ENCODE measurements around the gene TACC3.
A peak's percentile ranks its signal among the peaks of the same experiment; 100 is the strongest.

Gene TACC3

GRCh38 chr4:1712216-1713002 is 8.9 kb upstream of the TACC3 start, which contains the start of gene SLBP (continued):
- TF ChIP-seq SALL2 (tag by site-specific recombination; IDR thresholded peaks at IDR 0.05; ENCODE audit: borderline replicate concordance) (no peak), ZNF549 (tag by site-specific recombination; IDR thresholded peaks at IDR 0.05) (no peak), ZNF777 (tag by site-specific recombination; IDR thresholded peaks at IDR 0.05; ENCODE audit: borderline replicate concordance) (no peak), KLF1 (tag by site-specific recombination; IDR thresholded peaks at IDR 0.05) (peak; percentile 75; the same call in 1 of the 2 replicates), ZXDB (tag by site-specific recombination; IDR thresholded peaks at IDR 0.05) (peak; percentile 75), OVOL3 (tag by site-specific recombination; IDR thresholded peaks at IDR 0.05) (no peak), REPIN1 (tag by site-specific recombination; IDR thresholded peaks at IDR 0.05; ENCODE audit: low read depth) (no peak), ZNF292 (tag by site-specific recombination; IDR thresholded peaks at IDR 0.05; ENCODE audit: borderline replicate concordance, low read depth) (no peak), ZNF121 (tag by site-specific recombination; IDR thresholded peaks at IDR 0.05) (no peak), ZNF624 (tag by site-specific recombination; IDR thresholded peaks at IDR 0.05) (no peak), KLF10 (tag by site-specific recombination; IDR thresholded peaks at IDR 0.05) (peak; percentile 93), HOXC10 (CRISPR knock-in tag; IDR thresholded peaks at IDR 0.05) (peak; percentile 97), ELK4 (IDR thresholded peaks at IDR 0.05; ENCODE audit: borderline replicate concordance, low read depth, low read length) (peak; percentile 54; the same call in 1 of the 2 replicates), ZFP41 (tag by site-specific recombination; IDR thresholded peaks at IDR 0.05; ENCODE audit: borderline replicate concordance) (no peak), ZNF664 (tag by site-specific recombination; IDR thresholded peaks at IDR 0.05) (no peak), ZNF175 (tag by site-specific recombination; IDR thresholded peaks at IDR 0.05) (no peak), ZFP3 (tag by site-specific recombination; IDR thresholded peaks at IDR 0.05; ENCODE audit: low read depth) (no peak), ZNF26 (tag by site-specific recombination; IDR thresholded peaks at IDR 0.05) (no peak), RBAK (tag by site-specific recombination; IDR thresholded peaks at IDR 0.05) (no peak), ZFP37 (tag by site-specific recombination; IDR thresholded peaks at IDR 0.05) (no peak), ZNF747 (tag by site-specific recombination; IDR thresholded peaks at IDR 0.05) (no peak), ZEB2 (tag by site-specific recombination; IDR thresholded peaks at IDR 0.05) (peak; percentile 93), ZNF518A (tag by site-specific recombination; conservative IDR thresholded peaks at IDR 0.05; ENCODE audit: low read depth) (no peak), ZNF350 (tag by site-specific recombination; IDR thresholded peaks at IDR 0.05) (no peak), ZBTB17 (tag by site-specific recombination; IDR thresholded peaks at IDR 0.05) (peak; percentile 72; the same call in 1 of the 2 replicates), ZNF837 (tag by site-specific recombination; IDR thresholded peaks at IDR 0.05) (no peak), ZNF610 (tag by site-specific recombination; IDR thresholded peaks at IDR 0.05; ENCODE audit: borderline replicate concordance) (peak; percentile 64; the same call in 1 of the 2 replicates), KLF16 (tag by site-specific recombination; IDR thresholded peaks at IDR 0.05) (peak; percentile 83), ZNF645 (tag by site-specific recombination; IDR thresholded peaks at IDR 0.05) (no peak), ZNF2 (tag by site-specific recombination; IDR thresholded peaks at IDR 0.05) (peak; percentile 23; the same call in 1 of the 2 replicates), KLF8 (tag by site-specific recombination; IDR thresholded peaks at IDR 0.05) (peak; percentile 98)

Measured in HEK293 (cell line).